ENCODE data around the gene TSPAN17.
"Not testable (repeated sequence)": the region's sequence is repeated elsewhere in the genome, so short reads cannot be mapped to it uniquely, and the experiment has no call there.

DNA sequence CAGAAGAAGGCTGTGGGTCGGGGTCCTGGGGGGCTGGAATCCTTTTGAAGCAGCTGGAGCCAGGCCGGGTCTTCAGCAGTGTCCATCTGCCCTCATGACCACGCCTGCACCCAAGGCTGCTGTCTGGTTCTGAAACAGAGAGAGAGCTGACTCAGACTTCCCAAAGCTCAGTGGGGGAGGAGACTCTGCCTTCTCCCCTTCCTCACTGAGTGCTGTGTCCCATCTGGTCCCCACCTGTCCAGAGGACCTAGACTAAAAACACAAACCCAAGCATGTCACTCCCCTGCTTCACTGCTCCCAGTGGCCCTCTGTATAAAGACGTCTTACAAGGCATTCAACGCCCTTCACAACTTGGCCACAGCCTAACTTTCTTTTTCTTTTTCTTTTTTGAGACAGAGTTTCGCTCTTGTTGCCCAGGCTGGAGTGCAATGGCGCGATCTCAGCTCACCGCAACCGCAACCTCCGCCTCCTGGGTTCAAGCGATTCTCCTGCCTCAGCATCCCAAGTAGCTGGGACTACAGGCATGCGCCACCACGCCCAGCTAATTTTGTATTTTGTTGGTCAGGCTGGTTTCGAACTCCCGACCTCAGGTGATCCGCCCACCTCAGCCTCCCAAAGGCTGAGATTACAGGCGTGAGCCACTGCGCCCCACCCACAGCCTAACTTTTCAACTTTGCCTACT, 47.4 kb upstream of the TSPAN17 start:
- TF ChIP-seq, protein P1, sequence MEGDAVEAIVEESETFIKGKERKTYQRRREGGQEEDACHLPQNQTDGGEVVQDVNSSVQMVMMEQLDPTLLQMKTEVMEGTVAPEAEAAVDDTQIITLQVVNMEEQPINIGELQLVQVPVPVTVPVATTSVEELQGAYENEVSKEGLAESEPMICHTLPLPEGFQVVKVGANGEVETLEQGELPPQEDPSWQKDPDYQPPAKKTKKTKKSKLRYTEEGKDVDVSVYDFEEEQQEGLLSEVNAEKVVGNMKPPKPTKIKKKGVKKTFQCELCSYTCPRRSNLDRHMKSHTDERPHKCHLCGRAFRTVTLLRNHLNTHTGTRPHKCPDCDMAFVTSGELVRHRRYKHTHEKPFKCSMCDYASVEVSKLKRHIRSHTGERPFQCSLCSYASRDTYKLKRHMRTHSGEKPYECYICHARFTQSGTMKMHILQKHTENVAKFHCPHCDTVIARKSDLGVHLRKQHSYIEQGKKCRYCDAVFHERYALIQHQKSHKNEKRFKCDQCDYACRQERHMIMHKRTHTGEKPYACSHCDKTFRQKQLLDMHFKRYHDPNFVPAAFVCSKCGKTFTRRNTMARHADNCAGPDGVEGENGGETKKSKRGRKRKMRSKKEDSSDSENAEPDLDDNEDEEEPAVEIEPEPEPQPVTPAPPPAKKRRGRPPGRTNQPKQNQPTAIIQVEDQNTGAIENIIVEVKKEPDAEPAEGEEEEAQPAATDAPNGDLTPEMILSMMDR (IDR thresholded peaks at IDR 0.05 in 2 of 3, conservative IDR thresholded peaks at IDR 0.05 in 1 of 3; ENCODE audit: insufficient read depth in 2 of 3, low read depth in 1 of 3, low read length in 3 of 3), result not testable (repeated sequence)
- TF ChIP-seq POLR2AphosphoS5 (IDR thresholded peaks at IDR 0.05; ENCODE audit: control insufficient read depth, insufficient read depth, low read depth, low read length); ZSCAN29 (IDR thresholded peaks at IDR 0.05); ZNF76 (CRISPR knock-in tag; IDR thresholded peaks at IDR 0.05; ENCODE audit: borderline replicate concordance); PHF8 (IDR thresholded peaks at IDR 0.05; ENCODE audit: borderline replicate concordance, low read length): not testable (repeated sequence)
